ENCODE data around the gene PTPN4. TPM values are rescaled to one million over a fixed set of nuclear protein-coding genes. Genes with fewer than 3 reads are reported as not detected.

Gene PTPN4
- total RNA-seq, 1 experiment from 2014 or later, result 80.5 TPM

GRCh38 chr2:119941388-119941787 is 181.7 kb downstream of the PTPN4 start:
- Mint-ChIP-seq H3K27ac (no peak overlapping the region), H3K27me3 (ENCODE audit: low read depth) (no peaks in the 10 kb centered on the region), H3K36me3 (ENCODE audit: insufficient read depth in 1 of 3, low read depth in 3 of 3) (peaks cover 11 to 33% (median 30%) of the 10 kb centered on the region in 3 experiments; a peak in 6 of 7 replicates), H3K4me3 (no peak overlapping the region), H3K4me1 (no peaks in the 10 kb centered on the region), H3K9me3 (no peaks in the 10 kb centered on the region)
- H2BK12ac ChIP-seq (ENCODE audit: insufficient read length, low read depth, low read length), result no peak overlapping the region
- H3K4me1 ChIP-seq (ENCODE audit: insufficient read depth, low read length), result no peaks in the 10 kb centered on the region
- H3K9ac ChIP-seq (ENCODE audit: extremely low read depth, insufficient read length, low read length), result no peak overlapping the region
- H2AK5ac ChIP-seq (ENCODE audit: insufficient read length, low read length), result no peak overlapping the region
- no peaks in the 10 kb centered on the region for H3K9me3 ChIP-seq (ENCODE audit: control insufficient read depth, low read depth, low read length)
- no peak for DNase-seq
- no peak overlapping the region for H4K8ac ChIP-seq (replicated peaks; ENCODE audit: insufficient read length, low read depth, low read length)
- H3K23me2 ChIP-seq (ENCODE audit: insufficient read length, low read depth, low read length, poor library complexity, severe bottlenecking), result no peaks in the 10 kb centered on the region
- H2BK5ac ChIP-seq (ENCODE audit: insufficient read length, low read length), result no peak overlapping the region
- H2BK20ac ChIP-seq (ENCODE audit: low read depth, low read length, poor library complexity, severe bottlenecking), result no peak overlapping the region
- no peak overlapping the region for H4K5ac ChIP-seq (ENCODE audit: insufficient read length, low read depth, low read length)
- H2AFZ ChIP-seq (ENCODE audit: low read length), result no peak overlapping the region
- H3K56ac ChIP-seq (ENCODE audit: insufficient read length, low read depth, low read length), result no peak overlapping the region
- no peak overlapping the region for H3K4me2 ChIP-seq (ENCODE audit: insufficient read depth, insufficient read length, low read length)
- H3K27me3 ChIP-seq (ENCODE audit: insufficient read depth, low read length), result no peaks in the 10 kb centered on the region
- H4K91ac ChIP-seq (ENCODE audit: insufficient read length, low read depth, low read length), result no peak overlapping the region
- H3K23ac ChIP-seq (ENCODE audit: insufficient read length, low read depth, low read length), result no peak overlapping the region
- H4K20me1 ChIP-seq (ENCODE audit: control insufficient read depth, insufficient read depth, insufficient read length), result no peaks in the 10 kb centered on the region
- no peak overlapping the region for H3K14ac ChIP-seq (ENCODE audit: insufficient read depth, low read length)
- no CpG with 5 or more reads among the region's 1 CpG for WGBS (ENCODE audit: extremely low coverage, insufficient read length, low lambda C conversion rate)
- no peak overlapping the region for H2BK120ac ChIP-seq (ENCODE audit: low read depth, low read length, poor library complexity, severe bottlenecking)
- no peak overlapping the region for H3T11ph ChIP-seq (ENCODE audit: low read length)
- H3K4ac ChIP-seq (ENCODE audit: low read depth, low read length), result no peak overlapping the region
- H3K18ac ChIP-seq (ENCODE audit: insufficient read length, low read depth, low read length), result no peak overlapping the region
- no peaks in the 10 kb centered on the region for H3K79me2 ChIP-seq (ENCODE audit: insufficient read depth, low read length)
- TF ChIP-seq, protein P1, sequence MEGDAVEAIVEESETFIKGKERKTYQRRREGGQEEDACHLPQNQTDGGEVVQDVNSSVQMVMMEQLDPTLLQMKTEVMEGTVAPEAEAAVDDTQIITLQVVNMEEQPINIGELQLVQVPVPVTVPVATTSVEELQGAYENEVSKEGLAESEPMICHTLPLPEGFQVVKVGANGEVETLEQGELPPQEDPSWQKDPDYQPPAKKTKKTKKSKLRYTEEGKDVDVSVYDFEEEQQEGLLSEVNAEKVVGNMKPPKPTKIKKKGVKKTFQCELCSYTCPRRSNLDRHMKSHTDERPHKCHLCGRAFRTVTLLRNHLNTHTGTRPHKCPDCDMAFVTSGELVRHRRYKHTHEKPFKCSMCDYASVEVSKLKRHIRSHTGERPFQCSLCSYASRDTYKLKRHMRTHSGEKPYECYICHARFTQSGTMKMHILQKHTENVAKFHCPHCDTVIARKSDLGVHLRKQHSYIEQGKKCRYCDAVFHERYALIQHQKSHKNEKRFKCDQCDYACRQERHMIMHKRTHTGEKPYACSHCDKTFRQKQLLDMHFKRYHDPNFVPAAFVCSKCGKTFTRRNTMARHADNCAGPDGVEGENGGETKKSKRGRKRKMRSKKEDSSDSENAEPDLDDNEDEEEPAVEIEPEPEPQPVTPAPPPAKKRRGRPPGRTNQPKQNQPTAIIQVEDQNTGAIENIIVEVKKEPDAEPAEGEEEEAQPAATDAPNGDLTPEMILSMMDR (conservative IDR thresholded peaks at IDR 0.05), result no peak
- no peaks in the 10 kb centered on the region for H3K79me1 ChIP-seq (ENCODE audit: insufficient read depth, low read depth, low read length, poor library complexity, severe bottlenecking)
- no peak overlapping the region for H2BK15ac ChIP-seq (ENCODE audit: low read depth, low read length)
- H3K27ac ChIP-seq (ENCODE audit: insufficient read length, low read depth, low read length), result no peak overlapping the region
